G401 (cell line): ENCODE results near the gene PPFIA2. TPM values are rescaled to one million over a fixed set of nuclear protein-coding genes. Genes with fewer than 3 reads are reported as not detected.

Experiments
- DNase-seq: peaks from one replicate; pipeline ENCODE4 v3.0.0-alpha.2; 2015; ENCODE audit warnings: low spot score
- in situ Hi-C: cut with HindIII; loops from 2 replicates; pipeline ENCODE4 v1.10.0; 2016; ENCODE audit warnings: low sequenced_read_pairs, mixed read lengths
- total RNA-seq: library from RNA; depleted of rRNA; stranded (reverse); fragments of >200 nt; shearing (Covaris generic); gene quantifications from 2 replicates; pipeline ENCODE4 v1.2.3, GENCODE V29; 2014

PPFIA2 gene
- total RNA-seq, 1 experiment from 2014 or later = not detected

DNA sequence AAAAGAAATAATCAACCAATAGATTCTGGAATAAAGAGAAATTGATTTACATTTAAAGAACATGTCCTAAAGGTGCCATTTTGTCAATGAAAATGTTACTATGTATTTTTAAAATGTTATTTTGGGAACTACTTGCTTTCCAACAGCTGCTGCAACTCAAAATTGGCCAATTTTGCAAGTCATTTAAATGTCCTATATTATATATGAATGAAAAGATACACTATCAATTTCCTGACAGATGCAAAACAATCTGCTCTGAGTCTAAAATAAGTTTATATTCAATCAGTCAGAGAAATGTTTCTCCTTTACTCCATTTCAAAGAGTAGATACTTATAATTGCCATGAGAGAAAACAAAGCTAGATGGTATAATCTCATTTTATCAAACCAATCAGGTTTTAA, 434.1 kb downstream of the PPFIA2 start:
- in situ Hi-C loops = no loop called here

DNA sequence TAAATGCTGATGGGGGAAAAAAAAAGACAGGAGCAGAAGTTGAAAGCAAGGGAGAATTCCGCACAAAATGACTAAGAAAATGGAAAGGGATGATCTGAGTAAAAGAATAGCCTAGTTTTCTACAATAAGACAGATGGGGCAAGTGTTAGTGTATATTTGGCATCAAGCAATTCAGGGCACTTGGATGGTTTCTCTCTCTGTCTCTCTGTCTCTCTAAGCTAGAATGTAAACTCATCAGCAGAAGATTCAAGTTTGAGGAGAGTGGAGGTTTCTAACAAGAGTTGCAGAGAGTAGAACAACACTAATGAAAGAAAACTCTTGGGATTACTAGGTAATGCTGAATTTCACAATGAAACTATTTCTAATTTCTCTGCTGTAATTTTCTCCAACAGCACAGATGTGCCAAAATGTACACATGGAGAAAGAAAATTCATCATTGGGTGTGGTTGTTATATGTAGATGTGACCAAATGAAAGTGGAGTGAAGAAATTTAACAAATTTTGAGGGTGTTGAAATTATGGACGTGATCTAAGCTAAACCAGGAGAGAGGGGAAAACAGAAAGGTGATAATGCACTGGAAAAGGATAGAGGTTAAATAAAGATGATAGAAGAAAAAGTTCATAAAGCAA, 444.1 kb downstream of the PPFIA2 start:
- no peak for DNase-seq

More for the DNA sequence above, 434.1 kb downstream of the PPFIA2 start:
- no peak for DNase-seq

DNA sequence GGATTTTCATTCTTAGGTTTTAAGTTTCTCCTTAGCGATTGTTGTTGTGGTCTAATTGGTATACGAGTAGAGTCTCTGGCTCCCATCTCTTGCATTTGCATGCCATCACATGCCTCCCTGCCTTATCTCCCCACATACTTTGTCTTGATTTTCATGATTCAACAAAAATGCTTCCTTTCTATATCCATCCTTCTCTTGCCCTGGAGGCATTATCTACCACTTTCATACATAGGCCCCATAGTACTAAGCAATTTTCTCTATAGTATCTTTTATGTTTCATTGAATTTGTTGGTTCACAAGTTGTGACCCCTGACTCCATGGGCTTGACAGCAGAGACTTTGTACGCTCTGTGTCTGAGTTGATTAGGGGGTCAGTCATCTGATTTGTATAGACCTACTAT, 455.2 kb downstream of the PPFIA2 start:
- no peak for DNase-seq
- in situ Hi-C loops = no loop called here

More for the DNA sequence above, 444.1 kb downstream of the PPFIA2 start:
- in situ Hi-C loops = no loop called here

DNA sequence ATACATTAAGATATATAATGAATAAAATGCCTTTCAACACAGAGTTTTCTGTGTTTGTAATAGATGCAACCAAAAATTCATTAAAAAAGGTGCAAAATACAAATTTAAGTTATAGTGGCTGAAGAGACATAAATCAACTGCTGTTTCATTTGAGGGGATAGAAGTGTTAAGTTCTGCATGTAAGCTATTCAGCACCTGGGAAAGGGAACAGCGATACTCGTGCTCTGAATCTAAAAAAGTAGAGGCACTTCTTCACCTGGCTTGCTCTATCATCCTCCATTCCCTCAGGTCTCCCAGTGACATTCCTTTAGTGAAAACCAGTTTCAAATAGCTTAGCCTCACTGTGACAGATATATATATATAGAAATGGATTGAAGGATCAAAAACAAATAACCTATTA, 458.7 kb downstream of the PPFIA2 start:
- no peak for DNase-seq
- in situ Hi-C loops = no loop called here

DNA sequence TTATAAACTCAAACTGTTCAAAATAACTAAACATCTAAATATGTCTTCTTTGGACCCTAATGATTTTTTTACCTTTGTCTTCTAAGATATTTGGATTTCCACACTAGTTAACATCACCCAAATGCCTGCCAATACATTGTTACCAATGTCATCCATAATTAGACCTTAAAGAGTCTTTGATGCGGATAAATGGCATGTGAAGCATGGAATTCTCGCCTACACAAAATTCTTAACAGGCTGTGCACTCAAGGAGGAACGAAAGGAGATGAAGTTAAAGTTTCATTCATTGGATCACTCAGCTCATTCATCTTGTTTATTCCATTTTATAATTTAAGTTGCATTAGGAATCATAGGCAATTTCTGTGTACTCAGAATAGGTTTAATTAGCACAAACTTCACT, 461.5 kb downstream of the PPFIA2 start:
- no peak for DNase-seq
- in situ Hi-C loops = no loop called here

DNA sequence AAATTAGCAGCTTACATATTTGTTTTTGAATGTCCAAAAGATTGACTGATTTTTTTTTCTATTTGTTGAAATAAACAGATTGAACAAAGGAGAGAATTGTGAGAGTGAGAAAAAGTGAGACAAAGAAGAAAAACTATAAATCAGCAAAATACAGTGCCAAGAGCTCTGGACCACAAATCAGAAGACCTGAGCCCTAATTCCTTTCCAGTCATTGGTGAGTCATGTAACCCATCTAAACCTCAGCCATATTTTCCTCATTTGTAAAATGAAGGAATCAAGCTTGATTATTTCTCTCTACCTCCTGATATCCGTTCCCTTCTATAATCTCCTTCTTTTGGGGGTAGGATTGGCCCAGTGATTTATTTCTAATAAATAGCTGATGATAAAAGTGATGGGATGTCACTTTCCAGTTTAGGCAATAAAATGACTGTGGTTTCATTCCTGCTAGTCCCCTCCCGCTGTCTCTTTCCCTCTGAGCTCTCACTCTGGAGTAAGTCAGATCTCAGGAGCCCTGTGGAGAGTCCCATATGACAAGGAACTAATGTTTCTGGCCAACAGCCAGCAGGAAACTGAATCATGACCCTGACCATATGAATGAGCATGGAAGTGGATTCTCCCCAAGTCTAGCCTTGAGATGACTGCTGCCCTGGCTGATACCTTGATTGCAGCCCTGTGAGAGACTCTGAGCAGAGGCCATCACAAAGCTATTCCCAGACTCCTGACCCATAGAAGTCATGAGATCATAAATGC, 462.4 kb downstream of the PPFIA2 start:
- DNase-seq = peak; percentile 49
- in situ Hi-C loops = no loop called here

DNA sequence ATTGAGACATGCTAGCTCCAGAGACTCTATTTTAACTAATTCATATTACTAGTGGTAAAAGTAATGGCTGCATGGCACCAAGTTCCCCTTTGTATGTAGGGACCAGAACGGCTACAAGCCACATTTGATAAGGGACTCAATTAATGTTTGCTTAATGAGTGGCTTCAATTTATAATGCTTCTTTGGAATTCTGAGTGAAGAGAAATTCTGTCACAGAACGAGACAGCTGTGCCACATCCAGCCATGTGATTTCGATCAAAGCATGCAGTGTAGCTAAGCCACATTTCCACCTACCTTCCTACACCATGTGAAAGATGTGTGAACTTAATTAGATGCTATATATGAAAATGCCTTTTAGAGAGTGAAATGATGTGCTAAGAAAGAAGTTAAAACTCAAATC, 463.9 kb downstream of the PPFIA2 start:
- no peak for DNase-seq
- in situ Hi-C loops = no loop called here

DNA sequence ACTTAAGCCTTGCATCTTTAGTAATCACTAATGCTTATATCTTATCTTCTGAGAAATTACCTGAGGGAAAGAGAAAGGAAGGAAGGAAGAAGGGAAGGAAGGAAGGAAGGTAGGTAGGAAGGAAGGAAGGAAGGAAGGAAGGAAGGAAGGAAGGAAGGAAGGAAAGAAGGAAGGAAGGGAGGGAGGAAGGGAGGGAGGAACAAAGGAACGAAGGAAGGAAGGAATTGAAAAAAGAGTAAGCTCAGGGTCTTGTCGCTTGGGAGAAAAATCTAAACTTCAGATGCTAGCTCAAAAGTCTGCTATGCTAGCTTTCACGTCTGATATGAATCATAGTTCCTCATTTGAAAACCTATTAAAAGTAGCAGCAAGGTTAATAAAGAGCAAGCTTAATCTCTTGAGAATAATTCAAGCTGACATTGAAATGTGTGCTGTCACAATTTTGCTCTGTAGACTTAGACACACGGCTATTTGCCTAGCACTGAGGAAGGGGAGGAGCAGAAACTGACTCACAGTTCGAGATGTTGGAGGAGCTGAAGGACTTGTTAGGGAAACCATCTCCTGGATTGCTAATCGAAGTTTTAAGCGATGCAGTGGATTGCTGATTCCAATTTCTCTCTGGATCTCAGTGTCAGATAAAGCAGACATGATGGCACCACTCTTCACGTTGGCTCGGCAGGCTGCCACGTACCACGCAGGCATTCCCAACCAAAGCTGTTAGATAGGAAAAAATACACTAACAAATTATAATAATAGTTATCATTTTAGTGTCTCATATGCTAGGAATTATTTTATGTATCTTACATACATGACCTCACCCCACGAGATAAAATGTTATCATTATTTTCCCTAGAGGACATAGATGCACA, 464.6 kb downstream of the PPFIA2 start:
- DNase-seq = no peak
- in situ Hi-C loops = no loop called here

DNA sequence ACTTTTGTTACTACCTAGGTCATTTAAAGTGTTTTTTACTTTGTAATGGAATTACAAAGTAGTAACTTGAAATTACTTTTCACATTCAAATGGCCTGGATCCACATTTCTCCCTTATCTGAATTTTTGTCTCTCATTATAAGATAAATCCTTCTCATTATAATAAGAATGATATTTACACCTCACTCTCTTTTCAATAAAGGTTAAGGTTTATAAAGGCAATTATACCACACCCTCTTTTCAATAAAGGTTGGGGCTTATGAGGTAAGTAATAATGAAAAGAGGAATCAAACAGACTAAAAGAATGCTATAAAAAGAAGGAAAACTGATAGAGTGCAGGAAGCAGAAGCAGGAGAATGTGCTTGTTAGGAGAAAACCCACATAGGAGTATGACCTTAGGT, 470.5 kb downstream of the PPFIA2 start:
- no peak for DNase-seq

DNA sequence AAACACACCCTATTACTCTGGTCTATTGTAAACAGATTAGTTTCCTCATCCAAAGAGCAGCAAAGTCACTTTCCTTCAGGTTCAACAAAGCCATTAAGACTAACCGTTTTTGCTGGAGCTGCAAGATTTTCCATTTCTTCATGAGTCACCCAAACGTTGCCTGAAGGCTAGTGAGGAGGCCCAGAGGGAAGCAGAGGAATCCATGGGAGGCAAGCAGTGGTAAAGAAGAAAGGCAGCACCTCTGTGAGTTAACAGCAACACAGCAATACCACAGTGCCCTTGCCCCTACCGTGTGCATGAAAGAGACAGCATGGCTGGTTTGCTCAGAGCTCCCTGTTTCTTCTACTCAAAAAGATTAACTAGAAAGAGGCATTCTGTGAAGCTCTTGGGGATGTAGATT, 475.0 kb downstream of the PPFIA2 start:
- in situ Hi-C loops = no loop called here
- DNase-seq = no peak

More for the DNA sequence above, 470.5 kb downstream of the PPFIA2 start:
- in situ Hi-C loops = no loop called here

DNA sequence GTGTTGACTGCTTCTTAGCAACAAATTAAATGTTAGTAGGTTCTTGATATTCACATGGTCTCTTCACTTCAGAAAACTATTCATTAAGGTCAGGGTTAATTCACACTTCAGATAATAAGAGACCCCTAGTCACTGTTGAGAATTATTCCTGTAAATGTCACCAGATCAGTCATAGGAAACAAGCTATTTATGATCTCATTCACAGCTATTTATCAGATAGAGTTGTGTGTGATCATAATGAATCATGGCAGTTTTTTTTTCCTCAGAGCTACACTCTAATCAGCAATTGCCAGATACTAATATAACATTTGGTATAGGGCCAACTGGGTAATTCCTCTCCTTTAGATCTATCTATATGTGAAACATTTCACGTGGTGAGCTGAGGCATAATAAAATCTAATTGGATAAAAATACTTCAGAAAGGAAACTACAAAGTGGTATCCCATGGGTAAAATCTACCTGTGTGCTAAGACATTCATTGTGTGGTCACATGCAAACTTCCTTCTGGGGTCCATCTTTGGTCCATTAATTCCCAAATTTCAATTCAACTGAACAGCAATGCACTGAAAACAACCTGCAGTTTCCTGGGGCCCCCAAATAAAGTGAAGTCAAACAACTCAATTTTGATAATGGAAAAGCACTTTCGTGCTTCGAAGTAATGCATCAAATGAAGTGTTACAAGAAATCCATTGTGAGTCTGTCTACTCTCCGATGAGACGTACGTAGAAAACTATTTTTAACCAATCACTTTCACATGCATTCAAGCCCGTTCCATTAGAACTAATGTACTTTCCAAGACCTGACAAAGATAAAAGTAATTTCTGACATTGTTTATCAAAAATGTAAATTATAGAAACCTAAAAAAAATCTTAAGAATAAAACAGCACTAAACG, 484.3 kb downstream of the PPFIA2 start:
- no peak for DNase-seq
- in situ Hi-C loops = no loop called here

DNA sequence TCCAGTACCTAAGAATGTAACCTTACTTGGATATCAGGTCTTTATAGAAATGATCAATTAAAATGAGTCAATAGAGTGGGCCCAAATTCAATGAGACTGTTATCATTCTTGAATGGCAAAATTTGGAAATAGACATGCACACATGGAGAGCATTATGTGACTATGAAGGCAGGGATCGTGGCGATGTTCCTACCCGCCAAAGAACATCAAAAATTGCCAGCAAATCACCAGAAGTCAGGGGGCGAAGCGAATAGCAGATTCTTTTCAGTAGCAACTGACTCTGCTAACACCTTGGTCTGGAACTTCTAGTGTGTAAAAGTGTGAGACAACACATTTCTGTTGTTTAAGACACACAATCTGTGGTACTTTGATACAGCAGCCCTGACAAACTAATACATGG, 488.8 kb downstream of the PPFIA2 start:
- in situ Hi-C loops = no loop called here
- DNase-seq = no peak

DNA sequence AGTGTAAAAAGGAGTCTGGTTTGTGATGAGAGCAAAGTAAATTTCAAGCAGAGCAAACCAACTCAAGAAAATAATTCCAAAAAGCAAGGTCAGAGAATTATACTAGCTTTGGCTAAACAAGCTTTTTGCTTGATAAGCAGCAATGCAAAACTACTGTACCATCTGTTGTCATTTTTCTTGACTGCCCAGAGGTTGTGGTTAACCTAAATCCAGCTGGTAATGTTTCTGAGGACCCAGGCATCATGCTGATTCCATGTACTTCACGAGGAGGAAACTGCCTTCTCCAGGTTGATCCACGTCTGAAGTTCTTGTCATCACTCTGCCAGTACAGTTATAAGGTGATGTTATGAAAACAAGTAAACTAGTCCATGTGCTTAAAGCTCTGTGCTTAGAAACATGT, 496.1 kb downstream of the PPFIA2 start:
- in situ Hi-C loops = no loop called here
- DNase-seq = no peak

DNA sequence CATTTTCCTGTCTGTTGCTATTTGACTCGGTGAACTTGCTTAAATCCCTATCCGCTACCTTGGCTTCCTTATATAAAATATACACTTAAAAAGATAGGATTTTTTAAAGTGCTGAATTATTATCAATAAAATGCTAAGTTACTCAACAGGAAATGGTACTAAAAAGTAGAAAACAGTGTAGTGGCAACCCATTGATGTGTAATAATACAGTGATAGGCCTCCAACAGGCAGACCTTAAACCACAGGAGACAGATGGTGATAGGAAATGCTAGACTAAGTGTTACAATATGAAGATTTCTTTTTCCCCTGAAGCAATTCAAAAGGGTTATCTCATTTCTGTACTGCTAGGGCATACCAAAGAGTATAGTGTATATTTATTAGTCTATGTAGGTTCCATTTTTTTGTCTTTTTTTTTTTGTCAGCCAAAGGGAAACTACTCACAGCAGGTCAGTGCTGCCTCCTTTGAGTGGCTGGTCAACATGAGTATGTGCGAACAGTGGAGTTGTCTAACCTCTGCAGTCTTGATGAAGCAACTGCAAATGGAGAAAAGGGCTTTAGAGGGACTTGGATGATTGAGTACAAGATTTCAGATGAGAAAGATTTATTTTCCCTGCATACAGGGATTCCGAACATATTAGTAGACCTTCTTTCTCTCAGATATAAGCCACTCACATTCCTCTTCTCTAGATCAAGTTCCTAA, 497.5 kb downstream of the PPFIA2 start:
- DNase-seq = no peak
- in situ Hi-C loops = no loop called here

DNA sequence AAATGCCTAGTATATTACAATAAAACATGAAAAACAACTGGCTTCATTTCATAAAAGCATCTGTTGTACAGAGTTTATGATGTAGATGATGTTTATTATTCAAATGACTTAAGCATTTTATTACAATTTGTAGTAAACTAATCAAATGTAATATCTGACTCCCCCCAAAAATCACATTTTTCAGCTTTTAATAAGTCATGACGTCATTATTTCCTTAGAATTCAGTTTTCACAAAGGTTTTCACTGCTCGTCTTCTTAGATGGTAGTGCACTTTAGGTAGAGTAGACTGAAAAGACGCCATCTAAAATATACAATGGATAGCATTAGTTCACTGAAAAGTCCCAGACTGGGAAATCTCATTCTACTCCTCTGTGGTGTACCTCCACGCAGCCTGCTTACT, 499.8 kb downstream of the PPFIA2 start:
- in situ Hi-C loops = no loop called here

DNA sequence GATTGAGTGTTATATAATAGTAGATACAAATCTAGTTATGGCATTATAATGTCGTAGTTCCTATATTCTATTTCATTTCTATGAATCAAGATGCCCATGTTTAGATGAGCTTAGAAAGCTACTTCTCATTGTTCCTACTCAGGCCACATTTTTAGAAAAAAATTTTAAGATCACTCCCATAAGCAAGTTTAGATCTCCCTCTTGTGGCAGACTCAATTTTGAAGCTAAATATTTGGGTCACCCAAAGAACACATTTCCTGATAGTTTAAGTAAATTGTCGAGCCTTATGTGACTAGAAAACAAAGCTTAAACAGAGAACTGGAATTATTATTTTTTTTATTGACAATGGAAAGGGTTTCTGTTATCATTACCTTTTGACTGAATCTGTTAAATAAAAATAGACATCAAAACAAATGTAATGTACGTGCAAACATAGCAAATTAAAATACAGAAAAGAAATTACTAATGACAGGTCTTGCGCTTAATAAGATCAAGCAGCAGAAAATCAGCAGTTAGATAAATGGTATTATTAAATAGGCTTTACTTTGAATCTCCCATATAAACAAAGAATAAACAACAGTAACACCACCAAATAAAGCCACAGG, 501.1 kb downstream of the PPFIA2 start:
- in situ Hi-C loops = no loop called here
- peak; percentile 62 for DNase-seq

More for the DNA sequence above, 499.8 kb downstream of the PPFIA2 start:
- DNase-seq = no peak

DNA sequence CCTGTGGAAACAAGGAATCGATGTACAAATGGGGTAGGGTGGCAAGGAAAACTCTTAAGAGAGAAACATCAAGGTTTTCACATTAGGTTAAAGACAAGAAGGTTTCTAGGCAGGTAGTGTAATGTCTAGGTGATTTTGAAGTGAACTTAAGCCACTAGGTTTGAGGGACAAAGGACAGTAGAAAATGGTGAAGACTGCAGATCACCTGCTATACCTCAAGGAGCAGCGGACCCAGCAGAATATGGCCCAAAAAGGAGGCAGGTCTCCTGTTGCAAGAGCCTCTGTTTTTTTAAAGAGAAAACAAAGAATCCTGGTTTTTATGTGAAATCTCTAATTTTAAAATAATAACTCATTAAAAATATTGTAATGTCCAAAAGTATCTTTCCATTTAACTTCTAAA, 503.2 kb downstream of the PPFIA2 start:
- no peak for DNase-seq
- in situ Hi-C loops = no loop called here

DNA sequence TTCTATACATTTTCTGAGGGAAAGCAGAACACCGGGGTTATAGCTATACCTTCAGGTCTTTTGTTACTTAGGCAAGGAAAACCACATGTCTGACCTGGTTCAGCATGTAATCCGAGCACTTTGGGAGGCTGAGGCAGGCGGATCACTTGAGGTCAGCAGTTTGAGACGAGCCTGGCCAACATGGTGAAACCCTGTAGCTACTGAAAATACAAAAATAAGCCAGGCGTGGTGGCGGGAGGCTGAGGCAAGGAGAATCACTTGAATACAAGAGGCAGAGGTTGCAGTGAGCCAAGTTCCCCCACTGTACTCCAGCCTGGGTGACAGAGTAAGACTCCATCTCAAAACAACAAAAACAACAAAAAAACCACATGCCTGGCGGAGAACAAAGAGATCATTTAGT, 503.7 kb downstream of the PPFIA2 start:
- in situ Hi-C loops = no loop called here
- DNase-seq = no peak
